Keratinocyte (primary cell): ENCODE measurements around the gene CCDC137.

Experiments
- EZH2 ChIP-seq: IDR thresholded peaks from one replicate; pipeline ENCODE4 v1.6.1; 2012; ENCODE audit warnings: inconsistent platforms, mild to moderate bottlenecking, low read length, moderate library complexity
- TF ChIP-seq, protein P1 (sequence below), 3 experiments: IDR thresholded peaks in 1 of 3; conservative IDR thresholded peaks in 1 of 3; optimal IDR thresholded peaks in 1 of 3; 2 replicates in 2 of 3; 3 replicates in 1 of 3; pipeline versions ENCODE3 to v1.5.1; 2011; ENCODE audit warnings: low read length in 3 of 3, mild to moderate bottlenecking in 3 of 3, moderate library complexity in 2 of 3, control low read depth in 1 of 3, inconsistent platforms in 1 of 3; ENCODE audit not compliant: insufficient read depth in 2 of 3; ENCODE audit errors: extremely low read depth in 1 of 3

DNA sequence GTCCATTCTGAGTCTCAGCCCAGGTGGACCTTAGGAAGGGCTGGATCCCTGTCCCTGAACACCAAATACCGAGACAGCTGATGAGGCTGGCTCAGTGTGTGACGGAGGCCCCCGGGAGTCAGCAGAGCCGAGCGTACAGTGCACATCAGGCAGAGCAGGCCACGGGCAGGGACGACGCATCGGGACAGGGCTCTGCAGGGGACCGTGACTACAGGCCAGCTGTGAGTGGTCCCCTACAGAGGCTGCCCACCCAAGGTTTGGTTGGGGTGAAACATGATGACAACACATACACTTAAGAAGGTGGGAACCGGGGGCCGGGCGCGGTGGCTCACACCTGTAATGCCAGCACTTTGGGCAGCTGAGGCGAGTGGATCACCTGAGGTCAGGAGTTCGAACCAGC is 6.4 kb downstream of the CCDC137 start:
- no peak for TF ChIP-seq EZH2
- TF ChIP-seq, protein P1, sequence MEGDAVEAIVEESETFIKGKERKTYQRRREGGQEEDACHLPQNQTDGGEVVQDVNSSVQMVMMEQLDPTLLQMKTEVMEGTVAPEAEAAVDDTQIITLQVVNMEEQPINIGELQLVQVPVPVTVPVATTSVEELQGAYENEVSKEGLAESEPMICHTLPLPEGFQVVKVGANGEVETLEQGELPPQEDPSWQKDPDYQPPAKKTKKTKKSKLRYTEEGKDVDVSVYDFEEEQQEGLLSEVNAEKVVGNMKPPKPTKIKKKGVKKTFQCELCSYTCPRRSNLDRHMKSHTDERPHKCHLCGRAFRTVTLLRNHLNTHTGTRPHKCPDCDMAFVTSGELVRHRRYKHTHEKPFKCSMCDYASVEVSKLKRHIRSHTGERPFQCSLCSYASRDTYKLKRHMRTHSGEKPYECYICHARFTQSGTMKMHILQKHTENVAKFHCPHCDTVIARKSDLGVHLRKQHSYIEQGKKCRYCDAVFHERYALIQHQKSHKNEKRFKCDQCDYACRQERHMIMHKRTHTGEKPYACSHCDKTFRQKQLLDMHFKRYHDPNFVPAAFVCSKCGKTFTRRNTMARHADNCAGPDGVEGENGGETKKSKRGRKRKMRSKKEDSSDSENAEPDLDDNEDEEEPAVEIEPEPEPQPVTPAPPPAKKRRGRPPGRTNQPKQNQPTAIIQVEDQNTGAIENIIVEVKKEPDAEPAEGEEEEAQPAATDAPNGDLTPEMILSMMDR (optimal IDR thresholded peaks at IDR 0.05 in 1 of 3, IDR thresholded peaks at IDR 0.05 in 1 of 3, conservative IDR thresholded peaks at IDR 0.05 in 1 of 3; ENCODE audit: extremely low read depth in 1 of 3, insufficient read depth in 2 of 3, low read length in 3 of 3): no peak
